Measurements from ENCODE around the gene ERBB2. TPM values are rescaled to one million over a fixed set of nuclear protein-coding genes. Genes with fewer than 3 reads are reported as not detected.
"Not testable (repeated sequence)": the region's sequence is repeated elsewhere in the genome, so short reads cannot be mapped to it uniquely, and the experiment has no call there.

Gene ERBB2
- total RNA-seq, 2 experiments from 2014 or later = 6.0 to 6.3 TPM

- no peak overlapping the region for H3K27ac Mint-ChIP-seq
- intact Hi-C loops (cut with micrococcal nuclease) = no loop called here
- no peaks in the 10 kb centered on the region for H3K4me1 Mint-ChIP-seq (ENCODE audit: low read depth)
- CTCF ChIA-PET = interaction anchor here (0.7 to 2.1 kb wide), 3 partner anchors 14 to 44 kb away, joined by 3 to 6 read pairs (median 3); partner anchors contain the start of gene MIEN1
- H3K36me3 Mint-ChIP-seq (ENCODE audit: low read depth) = no peaks in the 10 kb centered on the region
- no peaks in the 10 kb centered on the region for H3K9me3 Mint-ChIP-seq
- no peak overlapping the region for H3K4me3 Mint-ChIP-seq
- H3K27me3 Mint-ChIP-seq (ENCODE audit: low read depth) = no peaks in the 10 kb centered on the region
- no peak for DNase-seq
Observed at GRCh38 chr17:39715375-39716072, 15.7 kb downstream of the ERBB2 start.

GRCh38 chr17:39716073-39716818, 16.4 kb downstream of the ERBB2 start:
- DNase-seq = no peak
- no peak overlapping the region for H3K27ac Mint-ChIP-seq
- H3K4me3 Mint-ChIP-seq = no peak overlapping the region
- no peaks in the 10 kb centered on the region for H3K9me3 Mint-ChIP-seq
- CTCF ChIA-PET = interaction anchor here (2.1 kb wide), 1 partner anchor 14 kb away, joined by 6 read pairs; the partner anchor contains the start of gene MIEN1
- no peaks in the 10 kb centered on the region for H3K36me3 Mint-ChIP-seq (ENCODE audit: low read depth)
- intact Hi-C loops (cut with micrococcal nuclease) = no loop called here
- no peaks in the 10 kb centered on the region for H3K27me3 Mint-ChIP-seq (ENCODE audit: low read depth)
- no peaks in the 10 kb centered on the region for H3K4me1 Mint-ChIP-seq (ENCODE audit: low read depth)

GRCh38 chr17:39716879-39717536, 17.1 kb downstream of the ERBB2 start:
- Mint-ChIP-seq H3K4me3 (no peak overlapping the region), H3K36me3 (ENCODE audit: low read depth) (no peaks in the 10 kb centered on the region), H3K27me3 (ENCODE audit: low read depth) (no peaks in the 10 kb centered on the region), H3K27ac (no peak overlapping the region), H3K9me3 (no peaks in the 10 kb centered on the region), H3K4me1 (ENCODE audit: low read depth) (no peaks in the 10 kb centered on the region)
- DNase-seq = no peak
- CTCF ChIA-PET = interaction anchor here (2.1 kb wide), 1 partner anchor 13 kb away, joined by 6 read pairs; the partner anchor contains the start of gene MIEN1
- intact Hi-C loops (cut with micrococcal nuclease) = no loop called here

DNA sequence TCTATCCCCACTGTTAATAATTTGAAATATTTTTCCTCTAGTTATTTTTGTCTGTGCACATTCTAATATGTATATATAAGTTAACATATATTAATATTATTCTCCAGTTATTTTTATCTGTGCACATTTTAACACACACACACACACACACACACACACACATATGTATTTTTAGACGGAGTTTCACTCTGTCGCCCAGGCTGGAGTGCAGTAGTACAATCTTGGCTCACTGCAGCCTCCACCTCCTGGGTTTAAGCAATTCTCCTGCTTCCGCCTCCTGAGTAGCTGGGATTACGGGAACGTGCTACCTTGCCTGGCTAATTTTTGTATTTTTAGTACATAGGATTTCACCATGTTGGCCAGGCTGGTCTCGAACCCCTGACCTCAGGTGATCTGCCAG, 17.8 kb downstream of the ERBB2 start:
- Mint-ChIP-seq H3K4me1 (ENCODE audit: low read depth) (no peaks in the 10 kb centered on the region), H3K27ac (no peak overlapping the region), H3K4me3 (no peak overlapping the region), H3K27me3 (ENCODE audit: low read depth) (no peaks in the 10 kb centered on the region), H3K9me3 (no peaks in the 10 kb centered on the region), H3K36me3 (ENCODE audit: low read depth) (no peaks in the 10 kb centered on the region)
- intact Hi-C loops (cut with micrococcal nuclease) = no loop called here
- no peak for DNase-seq
- CTCF ChIA-PET = no interaction called here

- CTCF ChIA-PET = interaction anchor here (0.6 to 1.3 kb wide), 2 partner anchors 10 to 97 kb away, joined by 3 to 4 read pairs; no protein-coding TSS in a partner anchor
- no peak for DNase-seq
- Mint-ChIP-seq H3K4me1 (ENCODE audit: low read depth) (no peaks in the 10 kb centered on the region), H3K36me3 (ENCODE audit: low read depth) (no peaks in the 10 kb centered on the region), H3K9me3 (no peaks in the 10 kb centered on the region), H3K4me3 (no peak overlapping the region), H3K27me3 (ENCODE audit: low read depth) (no peaks in the 10 kb centered on the region), H3K27ac (no peak overlapping the region)
- intact Hi-C loops (cut with micrococcal nuclease) = no loop called here
Observed at GRCh38 chr17:39719563-39720355, 19.9 kb downstream of the ERBB2 start.

- Mint-ChIP-seq H3K9me3 (no peaks in the 10 kb centered on the region), H3K27me3 (ENCODE audit: low read depth) (no peaks in the 10 kb centered on the region), H3K36me3 (ENCODE audit: low read depth) (peaks cover 2% of the 10 kb centered on the region), H3K4me1 (ENCODE audit: low read depth) (no peaks in the 10 kb centered on the region), H3K27ac (no peak overlapping the region), H3K4me3 (no peak overlapping the region)
- CTCF ChIA-PET = interaction anchor here (0.8 kb wide), 1 partner anchor 8 kb away, joined by 3 read pairs; the partner anchor contains the start of gene MIEN1
- DNase-seq = no peak
- intact Hi-C loops (cut with micrococcal nuclease) = no loop called here
Observed at GRCh38 chr17:39722104-39722503, 22.2 kb downstream of the ERBB2 start.

DNA sequence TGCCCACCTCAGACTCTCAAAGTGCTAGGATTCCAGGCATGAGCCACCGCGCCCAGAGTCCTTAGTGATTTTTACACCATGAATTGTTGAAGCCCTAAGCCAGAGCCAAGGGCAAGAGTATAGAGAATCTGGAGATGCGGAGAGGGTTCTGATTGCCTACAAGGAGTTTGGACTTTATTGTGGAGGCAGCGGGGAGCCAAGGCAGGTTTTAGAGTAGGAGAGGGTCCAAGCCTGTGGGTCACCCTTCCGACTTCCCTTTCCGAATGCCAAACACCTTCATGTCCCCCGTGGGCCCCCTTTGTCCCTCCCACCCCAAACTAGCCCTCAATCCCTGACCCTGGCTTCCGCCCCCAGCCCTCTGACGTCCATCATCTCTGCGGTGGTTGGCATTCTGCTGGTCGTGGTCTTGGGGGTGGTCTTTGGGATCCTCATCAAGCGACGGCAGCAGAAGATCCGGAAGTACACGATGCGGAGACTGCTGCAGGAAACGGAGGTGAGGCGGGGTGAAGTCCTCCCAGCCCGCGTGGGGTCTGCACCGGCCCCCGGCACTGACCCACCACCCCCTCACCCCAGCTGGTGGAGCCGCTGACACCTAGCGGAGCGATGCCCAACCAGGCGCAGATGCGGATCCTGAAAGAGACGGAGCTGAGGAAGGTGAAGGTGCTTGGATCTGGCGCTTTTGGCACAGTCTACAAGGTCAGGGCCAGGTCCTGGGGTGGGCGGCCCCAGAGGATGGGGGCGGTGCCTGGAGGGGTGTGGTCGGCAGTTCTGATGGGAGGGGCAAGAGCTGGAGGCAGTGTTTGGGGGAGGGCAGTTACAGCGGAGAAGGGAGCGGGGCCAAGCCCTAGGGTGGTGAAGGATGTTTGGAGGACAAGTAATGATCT, 23.3 kb downstream of the ERBB2 start:
- CTCF ChIA-PET = no interaction called here
- Mint-ChIP-seq H3K27ac (no peak overlapping the region), H3K27me3 (ENCODE audit: low read depth) (no peaks in the 10 kb centered on the region), H3K9me3 (no peaks in the 10 kb centered on the region), H3K4me1 (ENCODE audit: low read depth) (no peaks in the 10 kb centered on the region), H3K4me3 (no peak overlapping the region), H3K36me3 (ENCODE audit: low read depth) (peaks cover 2% of the 10 kb centered on the region)
- no peak for DNase-seq
- intact Hi-C loops (cut with micrococcal nuclease) = no loop called here

- intact Hi-C loops (cut with micrococcal nuclease) = no loop called here
- no peaks in the 10 kb centered on the region for H3K9me3 Mint-ChIP-seq
- H3K27me3 Mint-ChIP-seq (ENCODE audit: low read depth) = no peaks in the 10 kb centered on the region
- peaks cover 6% of the 10 kb centered on the region for H3K36me3 Mint-ChIP-seq (ENCODE audit: low read depth)
- CTCF ChIA-PET = no interaction called here
- no peak overlapping the region for H3K4me3 Mint-ChIP-seq
- peaks cover 12% of the 10 kb centered on the region for H3K4me1 Mint-ChIP-seq (ENCODE audit: low read depth)
- no peak for DNase-seq
- no peak overlapping the region for H3K27ac Mint-ChIP-seq
Observed at GRCh38 chr17:39724731-39725130, 24.9 kb downstream of the ERBB2 start.

- H3K9me3 Mint-ChIP-seq; H3K4me3 Mint-ChIP-seq; H3K36me3 Mint-ChIP-seq (ENCODE audit: low read depth); H3K27ac Mint-ChIP-seq; intact Hi-C loops (cut with micrococcal nuclease); H3K27me3 Mint-ChIP-seq (ENCODE audit: low read depth); CTCF ChIA-PET; DNase-seq: not testable (repeated sequence)
- H3K4me1 Mint-ChIP-seq (ENCODE audit: low read depth) = peaks cover 14% of the 10 kb centered on the region
Observed at GRCh38 chr17:39725923-39726322, 26.1 kb downstream of the ERBB2 start.

DNA sequence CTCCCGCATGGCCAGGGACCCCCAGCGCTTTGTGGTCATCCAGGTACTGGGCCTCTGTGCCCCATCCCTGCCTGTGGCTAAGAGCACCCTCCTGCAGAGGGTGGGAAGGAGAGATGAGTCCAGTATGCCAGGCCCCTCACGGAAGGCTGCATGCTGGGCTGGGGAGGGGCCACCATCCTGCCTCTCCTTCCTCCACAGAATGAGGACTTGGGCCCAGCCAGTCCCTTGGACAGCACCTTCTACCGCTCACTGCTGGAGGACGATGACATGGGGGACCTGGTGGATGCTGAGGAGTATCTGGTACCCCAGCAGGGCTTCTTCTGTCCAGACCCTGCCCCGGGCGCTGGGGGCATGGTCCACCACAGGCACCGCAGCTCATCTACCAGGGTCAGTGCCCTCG, 26.8 kb downstream of the ERBB2 start:
- Mint-ChIP-seq H3K4me1 (ENCODE audit: low read depth) (peaks cover 14% of the 10 kb centered on the region), H3K4me3 (no peak overlapping the region)

GRCh38 chr17:39727556-39727955, 27.7 kb downstream of the ERBB2 start:
- CTCF ChIA-PET = no interaction called here
- no peak overlapping the region for H3K4me3 Mint-ChIP-seq
- intact Hi-C loops (cut with micrococcal nuclease) = no loop called here
- DNase-seq = no peak
- H3K9me3 Mint-ChIP-seq = no peaks in the 10 kb centered on the region
- H3K36me3 Mint-ChIP-seq (ENCODE audit: low read depth) = peaks cover 6% of the 10 kb centered on the region
- no peaks in the 10 kb centered on the region for H3K27me3 Mint-ChIP-seq (ENCODE audit: low read depth)
- no peak overlapping the region for H3K27ac Mint-ChIP-seq
- H3K4me1 Mint-ChIP-seq (ENCODE audit: low read depth) = peaks cover 14% of the 10 kb centered on the region

More for the DNA sequence above, 26.8 kb downstream of the ERBB2 start:
- H3K36me3 Mint-ChIP-seq (ENCODE audit: low read depth) = peaks cover 6% of the 10 kb centered on the region
- H3K9me3 Mint-ChIP-seq = no peaks in the 10 kb centered on the region
- DNase-seq = no peak
- intact Hi-C loops (cut with micrococcal nuclease) = no loop called here
- no peak overlapping the region for H3K27ac Mint-ChIP-seq
- H3K27me3 Mint-ChIP-seq (ENCODE audit: low read depth) = no peaks in the 10 kb centered on the region
- CTCF ChIA-PET = interaction anchor here (0.5 kb wide), 1 partner anchor 417 kb away, joined by 3 read pairs; no protein-coding TSS in a partner anchor

All from activated naive CD4-positive, alpha-beta T cell treated with anti-CD3 and anti-CD28 coated beads for 36 hours (primary cell).